ENCODE measurements around the gene OTUD3.
"Not testable (repeated sequence)": the region's sequence is repeated elsewhere in the genome, so short reads cannot be mapped to it uniquely, and the experiment has no call there.

Gene OTUD3

GRCh38 chr1:19882111-19883071, at the start of gene OTUD3:
TSS of gene OTUD3 (plus strand) at chr1:19882395. CDS start at chr1:19882514, 119 bp downstream.
- FAIRE-seq: peak; percentile 97

GRCh38 chr1:19835578-19835977, 46.6 kb upstream of the OTUD3 start:
- no peak for FAIRE-seq

- no peak for FAIRE-seq
These were observed 44.3 kb upstream of the OTUD3 start for GRCh38 chr1:19837866-19838265.

- no peak for FAIRE-seq
These were observed 42.0 kb upstream of the OTUD3 start for GRCh38 chr1:19840228-19840627.

GRCh38 chr1:19844731-19845495, 37.3 kb upstream of the OTUD3 start:
- no peak for FAIRE-seq

- FAIRE-seq: no peak
These were observed 36.6 kb upstream of the OTUD3 start for GRCh38 chr1:19845555-19845954.

- no peak for FAIRE-seq
These were observed 35.9 kb upstream of the OTUD3 start for GRCh38 chr1:19846338-19846737.

GRCh38 chr1:19847334-19847733, 34.9 kb upstream of the OTUD3 start:
- FAIRE-seq: not testable (repeated sequence)

GRCh38 chr1:19849307-19849706, 32.9 kb upstream of the OTUD3 start:
- FAIRE-seq: peak; percentile 13

- no peak for FAIRE-seq
These were observed 32.0 kb upstream of the OTUD3 start for GRCh38 chr1:19850214-19850613.

- no peak for FAIRE-seq
These were observed 30.2 kb upstream of the OTUD3 start for GRCh38 chr1:19852036-19852435.

- FAIRE-seq: no peak
These were observed 27.3 kb upstream of the OTUD3 start for GRCh38 chr1:19854866-19855265.

- FAIRE-seq: no peak
These were observed 23.3 kb upstream of the OTUD3 start for GRCh38 chr1:19858893-19859292.

GRCh38 chr1:19859876-19860275, 22.3 kb upstream of the OTUD3 start:
- no peak for FAIRE-seq

- no peak for FAIRE-seq
These were observed 21.8 kb upstream of the OTUD3 start for GRCh38 chr1:19860418-19860817.

- no peak for FAIRE-seq
These were observed 21.2 kb upstream of the OTUD3 start for GRCh38 chr1:19861034-19861433.

GRCh38 chr1:19861842-19862530, 20.2 kb upstream of the OTUD3 start:
- FAIRE-seq: no peak

- FAIRE-seq: no peak
These were observed 19.3 kb upstream of the OTUD3 start for GRCh38 chr1:19862944-19863343.

- FAIRE-seq: no peak
These were observed 17.5 kb upstream of the OTUD3 start for GRCh38 chr1:19864570-19865160.

GRCh38 chr1:19866029-19866428, 16.2 kb upstream of the OTUD3 start:
- FAIRE-seq: no peak

GRCh38 chr1:19866758-19867157, 15.4 kb upstream of the OTUD3 start:
- FAIRE-seq: no peak

GRCh38 chr1:19868575-19868974, 13.6 kb upstream of the OTUD3 start:
- not testable (repeated sequence) for FAIRE-seq

GRCh38 chr1:19869453-19869852, 12.7 kb upstream of the OTUD3 start:
- FAIRE-seq: not testable (repeated sequence)
